Stimulated activated naive CD8-positive, alpha-beta T cell treated with anti-CD3 and anti-CD28 coated beads, Interleukin-15, Interleukin-2, amounts not matched to agents 100 ng/mL and 50 ng/mL, for 24 hours (primary cell): Measurements from ENCODE around the gene CTDP1.
A peak's percentile ranks its signal among the peaks of the same experiment; 100 is the strongest.

Experiments
- H3K27ac Mint-ChIP-seq: one replicate; pipeline ENCODE4 v1.8.0; 2021; ENCODE audit warnings: mild to moderate bottlenecking, mixed read lengths
- H3K27me3 Mint-ChIP-seq: one replicate; pipeline ENCODE4 v1.8.0; 2021; ENCODE audit warnings: mixed read lengths
- H3K36me3 Mint-ChIP-seq: one replicate; pipeline ENCODE4 v1.8.0; 2021; ENCODE audit warnings: low read depth, mixed read lengths
- H3K4me1 Mint-ChIP-seq: one replicate; pipeline ENCODE4 v1.8.0; 2021; ENCODE audit warnings: low read depth, mixed read lengths
- H3K4me3 Mint-ChIP-seq: one replicate; pipeline ENCODE4 v1.8.0; 2021; ENCODE audit warnings: mild to moderate bottlenecking, mixed read lengths
- H3K9me3 Mint-ChIP-seq: one replicate; pipeline ENCODE4 v1.8.0; 2021; ENCODE audit warnings: mixed read lengths

The CTDP1 gene

DNA sequence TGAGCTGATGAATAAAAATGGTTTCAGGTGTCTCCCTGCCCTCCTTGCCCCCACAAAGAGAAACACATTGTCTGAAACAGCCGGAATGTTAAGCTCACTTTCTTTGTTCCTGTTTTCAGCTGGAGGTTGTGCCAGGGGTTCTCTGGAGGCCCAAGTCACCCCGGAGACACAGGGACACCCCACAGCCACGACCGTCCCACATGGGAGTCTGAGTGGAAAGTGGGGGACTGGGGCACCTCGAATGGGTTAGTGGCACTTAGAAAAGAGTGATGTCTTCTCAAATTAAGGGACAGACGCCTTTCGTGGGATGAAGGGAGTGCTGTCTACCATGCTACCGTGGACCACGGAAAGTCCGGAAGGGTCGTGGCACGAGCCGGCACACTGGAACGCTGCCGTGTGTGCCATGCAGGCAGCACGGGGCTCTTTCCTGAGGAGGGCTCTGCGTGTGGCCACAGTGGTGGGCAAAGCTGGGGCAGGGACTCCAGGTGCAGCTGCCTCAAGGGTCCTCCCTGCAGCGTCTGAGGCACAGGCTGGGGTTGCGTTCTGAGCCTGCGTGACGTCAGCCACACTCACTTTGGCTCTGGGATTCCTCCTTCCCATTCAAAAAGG, 39.4 kb upstream of the CTDP1 start:
- H3K27me3 Mint-ChIP-seq: peaks cover 14% of the 10 kb centered on the region
- H3K9me3 Mint-ChIP-seq: no peaks in the 10 kb centered on the region
- H3K36me3 Mint-ChIP-seq: no peaks in the 10 kb centered on the region
- H3K27ac Mint-ChIP-seq: no peak overlapping the region
- H3K4me1 Mint-ChIP-seq: peaks cover 14% of the 10 kb centered on the region
- H3K4me3 Mint-ChIP-seq: no peak overlapping the region

DNA sequence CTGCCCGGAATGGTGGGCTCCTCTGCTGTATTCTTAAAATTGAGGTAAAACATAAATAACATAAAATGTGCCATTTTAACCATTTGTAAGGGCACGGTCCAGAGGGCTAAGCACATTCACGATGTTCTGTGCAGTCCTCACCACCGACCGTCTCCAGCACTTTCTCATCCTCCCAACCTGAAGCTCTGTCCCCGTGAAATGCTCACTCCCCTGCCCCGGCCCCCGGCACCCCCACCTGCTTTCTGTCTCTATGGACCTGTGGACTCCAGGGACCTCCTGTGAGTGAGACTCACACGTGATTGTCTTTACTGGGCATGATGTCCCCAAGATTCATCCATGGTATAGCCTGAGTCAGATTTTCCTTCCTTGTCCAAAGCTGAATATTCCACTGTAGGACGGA, 38.7 kb upstream of the CTDP1 start:
- Mint-ChIP-seq H3K9me3 (no peaks in the 10 kb centered on the region), H3K27ac (no peak overlapping the region), H3K36me3 (no peaks in the 10 kb centered on the region), H3K4me3 (no peak overlapping the region), H3K27me3 (peaks cover 14% of the 10 kb centered on the region), H3K4me1 (peaks cover 14% of the 10 kb centered on the region)

GRCh38 chr18:79641722-79642497, 37.7 kb upstream of the CTDP1 start:
- peaks cover 13% of the 10 kb centered on the region for H3K27me3 Mint-ChIP-seq

GRCh38 chr18:79642626-79643025, 37.0 kb upstream of the CTDP1 start:
- peaks cover 14% of the 10 kb centered on the region for H3K4me1 Mint-ChIP-seq
- no peak overlapping the region for H3K4me3 Mint-ChIP-seq
- peaks cover 10% of the 10 kb centered on the region for H3K27me3 Mint-ChIP-seq
- H3K36me3 Mint-ChIP-seq: no peaks in the 10 kb centered on the region
- no peaks in the 10 kb centered on the region for H3K9me3 Mint-ChIP-seq
- peak overlapping the region; percentile 16 for H3K27ac Mint-ChIP-seq

More at GRCh38 chr18:79641722-79642497, 37.7 kb upstream of the CTDP1 start:
- peaks cover 14% of the 10 kb centered on the region for H3K4me1 Mint-ChIP-seq
- no peaks in the 10 kb centered on the region for H3K9me3 Mint-ChIP-seq
- no peak overlapping the region for H3K27ac Mint-ChIP-seq
- no peak overlapping the region for H3K4me3 Mint-ChIP-seq
- H3K36me3 Mint-ChIP-seq: no peaks in the 10 kb centered on the region

GRCh38 chr18:79643054-79643984, 36.3 kb upstream of the CTDP1 start:
- H3K27ac Mint-ChIP-seq: peak overlapping the region; percentile 16
- H3K36me3 Mint-ChIP-seq: no peaks in the 10 kb centered on the region
- H3K27me3 Mint-ChIP-seq: peaks cover 10% of the 10 kb centered on the region
- H3K4me1 Mint-ChIP-seq: peaks cover 14% of the 10 kb centered on the region
- H3K9me3 Mint-ChIP-seq: no peaks in the 10 kb centered on the region
- no peak overlapping the region for H3K4me3 Mint-ChIP-seq

DNA sequence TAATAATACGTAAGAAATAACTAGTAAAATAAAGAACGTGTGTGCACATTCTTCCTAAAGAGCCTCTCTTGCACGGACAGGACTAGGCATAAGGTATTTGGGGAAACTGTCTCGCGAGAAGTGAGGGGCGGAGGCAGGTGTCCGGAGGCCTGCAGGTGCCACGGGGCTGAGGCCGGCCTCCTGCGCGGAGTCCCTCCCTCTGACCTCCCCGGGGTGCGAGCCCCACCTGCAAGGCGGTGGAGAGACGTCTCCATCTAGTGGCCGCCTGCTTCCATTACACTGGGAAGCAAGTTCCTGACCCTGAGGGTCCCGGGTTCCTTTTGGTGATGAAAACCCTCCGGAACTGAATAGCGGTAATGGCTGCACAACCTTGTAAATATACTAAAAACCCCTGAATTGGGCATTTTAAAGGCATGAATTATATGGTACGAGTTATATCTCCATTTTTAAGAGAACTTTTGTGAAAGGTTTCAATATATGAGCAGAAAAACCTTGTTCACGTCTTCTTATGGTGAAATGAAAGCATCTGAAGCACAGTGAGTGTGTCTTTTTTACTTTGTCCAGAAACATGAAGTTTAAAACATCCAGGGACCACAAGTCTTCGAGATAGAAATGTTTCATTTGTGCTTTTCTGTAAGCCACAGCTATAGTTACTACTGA, 35.5 kb upstream of the CTDP1 start:
- H3K27ac Mint-ChIP-seq: no peak overlapping the region
- no peak overlapping the region for H3K4me3 Mint-ChIP-seq
- no peaks in the 10 kb centered on the region for H3K9me3 Mint-ChIP-seq
- peaks cover 14% of the 10 kb centered on the region for H3K4me1 Mint-ChIP-seq
- peaks cover 5% of the 10 kb centered on the region for H3K27me3 Mint-ChIP-seq
- no peaks in the 10 kb centered on the region for H3K36me3 Mint-ChIP-seq

DNA sequence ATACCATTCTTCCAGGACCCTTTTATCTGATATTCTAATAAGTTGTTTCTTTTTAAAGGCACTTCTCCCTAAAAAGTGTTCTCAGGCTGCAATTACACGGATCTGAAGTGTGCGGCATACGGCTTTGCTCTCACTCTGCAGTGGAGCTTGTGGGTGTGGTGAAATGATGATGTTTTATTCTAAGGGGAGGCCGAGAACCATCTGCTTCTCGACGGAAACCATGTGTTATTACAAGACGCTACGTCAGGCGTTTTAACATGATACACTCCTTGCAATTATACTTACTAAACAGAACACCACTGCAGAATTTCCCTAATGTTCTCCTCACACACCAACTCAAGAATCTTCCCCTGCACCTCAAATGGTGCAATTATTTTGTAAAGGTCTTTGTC, 34.9 kb upstream of the CTDP1 start:
- H3K9me3 Mint-ChIP-seq: no peaks in the 10 kb centered on the region
- no peaks in the 10 kb centered on the region for H3K36me3 Mint-ChIP-seq
- H3K27me3 Mint-ChIP-seq: no peaks in the 10 kb centered on the region
- peaks cover 14% of the 10 kb centered on the region for H3K4me1 Mint-ChIP-seq
- no peak overlapping the region for H3K4me3 Mint-ChIP-seq
- peak overlapping the region; percentile 29 for H3K27ac Mint-ChIP-seq

DNA sequence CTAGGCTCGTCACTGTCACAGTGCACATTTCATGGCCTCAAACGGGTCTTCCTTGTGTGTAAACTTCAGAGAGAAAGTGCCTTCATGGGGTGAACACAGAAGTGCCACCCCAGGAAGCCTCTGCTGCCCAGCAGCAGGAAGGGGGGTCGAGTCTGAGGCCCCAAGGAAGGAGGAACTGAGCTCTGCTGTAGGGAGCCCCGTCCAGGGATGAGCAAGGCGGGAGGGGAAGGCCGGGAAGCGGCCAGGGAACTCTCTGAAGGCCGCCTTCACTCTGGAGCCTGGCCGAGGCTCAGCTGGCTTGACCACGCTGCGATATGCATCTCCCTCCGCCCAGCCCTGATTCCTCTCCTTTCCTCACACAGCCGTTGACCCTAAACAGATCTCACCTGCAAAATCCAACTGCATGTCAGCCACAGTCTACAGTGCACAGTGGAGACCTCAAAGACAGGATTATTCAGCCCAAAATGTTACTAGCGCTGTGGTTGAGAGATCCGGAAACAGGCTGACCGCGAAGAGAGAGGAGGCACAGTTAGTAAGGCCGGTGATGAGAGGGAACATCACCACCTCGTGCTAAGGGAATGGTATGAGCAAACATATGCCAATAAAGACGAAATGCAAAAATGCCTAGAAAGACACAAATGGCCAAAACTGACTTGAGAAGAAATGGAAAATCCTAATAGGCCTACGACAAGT, 34.2 kb upstream of the CTDP1 start:
- H3K4me1 Mint-ChIP-seq: peaks cover 15% of the 10 kb centered on the region
- H3K27ac Mint-ChIP-seq: no peak overlapping the region
- no peaks in the 10 kb centered on the region for H3K36me3 Mint-ChIP-seq
- H3K27me3 Mint-ChIP-seq: no peaks in the 10 kb centered on the region
- H3K9me3 Mint-ChIP-seq: no peaks in the 10 kb centered on the region
- H3K4me3 Mint-ChIP-seq: no peak overlapping the region

GRCh38 chr18:79647307-79647706, 32.3 kb upstream of the CTDP1 start:
- H3K27ac Mint-ChIP-seq: no peak overlapping the region
- no peaks in the 10 kb centered on the region for H3K9me3 Mint-ChIP-seq
- no peaks in the 10 kb centered on the region for H3K36me3 Mint-ChIP-seq
- no peak overlapping the region for H3K4me3 Mint-ChIP-seq
- H3K27me3 Mint-ChIP-seq: no peaks in the 10 kb centered on the region
- H3K4me1 Mint-ChIP-seq: peaks cover 23% of the 10 kb centered on the region

GRCh38 chr18:79650959-79651358, 28.6 kb upstream of the CTDP1 start:
- Mint-ChIP-seq H3K27ac (no peak overlapping the region), H3K4me1 (peaks cover 9% of the 10 kb centered on the region), H3K27me3 (peaks cover 3% of the 10 kb centered on the region), H3K4me3 (no peak overlapping the region), H3K9me3 (no peaks in the 10 kb centered on the region), H3K36me3 (no peaks in the 10 kb centered on the region)

GRCh38 chr18:79657342-79657996, 22.1 kb upstream of the CTDP1 start:
- Mint-ChIP-seq H3K36me3 (no peaks in the 10 kb centered on the region), H3K4me3 (no peak overlapping the region), H3K4me1 (no peaks in the 10 kb centered on the region), H3K27me3 (peaks cover 14% of the 10 kb centered on the region), H3K27ac (no peak overlapping the region), H3K9me3 (no peaks in the 10 kb centered on the region)

- Mint-ChIP-seq H3K4me3 (no peak overlapping the region), H3K36me3 (no peaks in the 10 kb centered on the region), H3K4me1 (no peaks in the 10 kb centered on the region), H3K27ac (no peak overlapping the region), H3K9me3 (no peaks in the 10 kb centered on the region), H3K27me3 (peaks cover 14% of the 10 kb centered on the region)
These were observed 21.2 kb upstream of the CTDP1 start for GRCh38 chr18:79658366-79658765.

GRCh38 chr18:79659733-79660132, 19.9 kb upstream of the CTDP1 start:
- H3K4me1 Mint-ChIP-seq: no peaks in the 10 kb centered on the region

DNA sequence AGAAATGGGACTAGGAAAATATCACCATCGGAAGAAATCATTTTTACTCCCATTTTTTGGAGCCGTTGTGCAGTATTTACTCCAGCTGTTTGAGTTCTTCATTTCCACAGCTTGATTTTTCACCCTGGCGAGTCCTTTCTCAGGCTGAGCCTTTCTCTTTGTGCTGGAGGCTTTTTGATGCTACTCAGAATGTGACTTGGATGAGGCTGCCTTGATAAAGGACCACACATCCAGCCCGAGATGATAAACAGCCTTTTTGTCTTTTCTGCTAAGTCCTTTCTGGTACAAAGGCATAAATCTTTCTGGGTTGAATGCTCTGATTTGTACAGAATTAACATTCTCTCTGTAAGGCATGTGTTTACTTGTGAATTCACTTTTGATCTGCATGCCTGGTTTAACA, 17.6 kb upstream of the CTDP1 start:
- no peaks in the 10 kb centered on the region for H3K4me1 Mint-ChIP-seq
- H3K4me3 Mint-ChIP-seq: no peak overlapping the region
- H3K27ac Mint-ChIP-seq: no peak overlapping the region
- H3K36me3 Mint-ChIP-seq: peaks cover 3% of the 10 kb centered on the region
- no peaks in the 10 kb centered on the region for H3K9me3 Mint-ChIP-seq
- H3K27me3 Mint-ChIP-seq: peaks cover 16% of the 10 kb centered on the region

More at GRCh38 chr18:79659733-79660132, 19.9 kb upstream of the CTDP1 start:
- H3K36me3 Mint-ChIP-seq: peaks cover 3% of the 10 kb centered on the region
- H3K4me3 Mint-ChIP-seq: no peak overlapping the region
- no peak overlapping the region for H3K27ac Mint-ChIP-seq
- H3K27me3 Mint-ChIP-seq: peaks cover 17% of the 10 kb centered on the region
- no peaks in the 10 kb centered on the region for H3K9me3 Mint-ChIP-seq
